Erythroblast (primary cell): ENCODE data around the gene ZCCHC7.

Experiments used
- GATA1 ChIP-seq: IDR thresholded peaks from 2 replicates; pipeline ENCODE4 v1.6.1; 2011; ENCODE audit warnings: low read depth, mild to moderate bottlenecking, control low read depth, low read length, moderate library complexity
- POLR2A ChIP-seq: IDR thresholded peaks from 2 replicates; pipeline ENCODE4 v1.6.1; 2011; ENCODE audit warnings: mild to moderate bottlenecking, low read length

- TF ChIP-seq POLR2A = no peak
- no peak for TF ChIP-seq GATA1
These were observed 174.8 kb downstream of the ZCCHC7 start for GRCh38 chr9:37295178-37295577.
